Stimulated activated naive B cell treated with anti-CD40 and anti-IgM and Interleukin-4, amounts not matched to agents 10 μg/mL and 1 μg/mL and 100 μg/mL, for 72 hours (primary cell): ENCODE data around the gene AP2A2.

ENCODE experiments used
- ATAC-seq, 2 donors: fragments of 150-1000 bp; cut with Tn5 transposase; replicated peaks; 2 replicates each; pipeline ENCODE4 v1.10.0; 2021; ENCODE audit warnings: moderate library complexity in 1 of 2
- DNase-seq: peaks from one replicate; pipeline ENCODE4 v3.0.0; 2021
- H3K27ac Mint-ChIP-seq: one replicate; pipeline ENCODE4 v1.8.0; 2022; ENCODE audit warnings: mild to moderate bottlenecking, mixed read lengths
- H3K27me3 Mint-ChIP-seq, 2 donors: one replicate each; pipeline ENCODE4 v1.8.0; 2022; ENCODE audit warnings: mixed read lengths in 2 of 2
- H3K36me3 Mint-ChIP-seq, 2 donors: one replicate each; pipeline ENCODE4 v1.8.0; 2022; ENCODE audit warnings: mixed read lengths in 2 of 2, mild to moderate bottlenecking in 1 of 2
- H3K4me1 Mint-ChIP-seq, 2 donors: one replicate each; pipeline ENCODE4 v1.8.0; 2022; ENCODE audit warnings: mixed read lengths in 2 of 2, mild to moderate bottlenecking in 1 of 2
- H3K4me3 Mint-ChIP-seq, 2 donors: one replicate each; pipeline ENCODE4 v1.8.0; 2022; ENCODE audit warnings: mild to moderate bottlenecking in 2 of 2, mixed read lengths in 2 of 2, moderate library complexity in 1 of 2
- H3K9me3 Mint-ChIP-seq, 2 donors: one replicate each; pipeline ENCODE4 v1.8.0; 2022; ENCODE audit warnings: mixed read lengths in 2 of 2, mild to moderate bottlenecking in 1 of 2

The AP2A2 gene

GRCh38 chr11:925496-926301, at the start of gene AP2A2:
TSS of gene AP2A2 (plus strand) at chr11:925870. CDS start at chr11:926022, 152 bp downstream.
- H3K4me1 Mint-ChIP-seq, result peaks cover 17 to 31% of the 10 kb centered on the region in 2 donors
- H3K36me3 Mint-ChIP-seq, result peaks cover 2 to 4% of the 10 kb centered on the region in 2 donors
- no peaks in the 10 kb centered on the region for H3K9me3 Mint-ChIP-seq
- H3K4me3 Mint-ChIP-seq, result peak within 1 kb of the TSS; percentile 84
- ATAC-seq, result peak; percentile 87 to 94
- peak; percentile 87 for DNase-seq
- peak within 1 kb of the TSS; percentile 90 for H3K27ac Mint-ChIP-seq
- H3K27me3 Mint-ChIP-seq, result no peaks in the 10 kb centered on the region

GRCh38 chr11:876545-876944, 49.1 kb upstream of the AP2A2 start:
- Mint-ChIP-seq H3K9me3 (peaks cover 0 to 1% of the 10 kb centered on the region in 2 donors), H3K27ac (no peak overlapping the region), H3K4me1 (no peaks in the 10 kb centered on the region), H3K36me3 (peaks cover 51 to 57% of the 10 kb centered on the region in 2 donors), H3K27me3 (no peaks in the 10 kb centered on the region), H3K4me3 (no peak overlapping the region)
- no peak for DNase-seq
- ATAC-seq, result no peak

GRCh38 chr11:877565-877964, 48.1 kb upstream of the AP2A2 start:
- Mint-ChIP-seq H3K4me3 (no peak overlapping the region), H3K36me3 (peaks cover 55 to 62% of the 10 kb centered on the region in 2 donors), H3K27me3 (no peaks in the 10 kb centered on the region), H3K27ac (no peak overlapping the region), H3K4me1 (peaks cover 0 to under 1% of the 10 kb centered on the region in 2 donors), H3K9me3 (peaks cover 0 to 1% of the 10 kb centered on the region in 2 donors)
- peak; percentile 34 to 54 for ATAC-seq
- no peak for DNase-seq

GRCh38 chr11:880447-880846, 45.2 kb upstream of the AP2A2 start:
- DNase-seq, result no peak
- no peak overlapping the region for H3K27ac Mint-ChIP-seq
- H3K27me3 Mint-ChIP-seq, result no peaks in the 10 kb centered on the region
- no peak for ATAC-seq
- peaks cover 0 to 4% of the 10 kb centered on the region in 2 donors for H3K4me1 Mint-ChIP-seq
- no peak overlapping the region for H3K4me3 Mint-ChIP-seq
- peaks cover 43 to 54% of the 10 kb centered on the region in 2 donors for H3K36me3 Mint-ChIP-seq
- H3K9me3 Mint-ChIP-seq, result peaks cover 0 to 1% of the 10 kb centered on the region in 2 donors

- H3K4me3 Mint-ChIP-seq, result no peak overlapping the region
- ATAC-seq, result no peak
- peaks cover 0 to 1% of the 10 kb centered on the region in 2 donors for H3K9me3 Mint-ChIP-seq
- peaks cover 46 to 56% of the 10 kb centered on the region in 2 donors for H3K36me3 Mint-ChIP-seq
- no peak overlapping the region for H3K27ac Mint-ChIP-seq
- no peaks in the 10 kb centered on the region for H3K27me3 Mint-ChIP-seq
- no peak for DNase-seq
- H3K4me1 Mint-ChIP-seq, result peaks cover 0 to 5% of the 10 kb centered on the region in 2 donors
These were observed 43.1 kb upstream of the AP2A2 start for GRCh38 chr11:882596-882995.

GRCh38 chr11:883527-883926, 42.1 kb upstream of the AP2A2 start:
- peaks cover 44 to 56% of the 10 kb centered on the region in 2 donors for H3K36me3 Mint-ChIP-seq
- no peak for ATAC-seq
- no peak overlapping the region for H3K27ac Mint-ChIP-seq
- H3K9me3 Mint-ChIP-seq, result no peaks in the 10 kb centered on the region
- no peak for DNase-seq
- peaks cover 0 to 5% of the 10 kb centered on the region in 2 donors for H3K4me1 Mint-ChIP-seq
- H3K4me3 Mint-ChIP-seq, result no peak overlapping the region
- no peaks in the 10 kb centered on the region for H3K27me3 Mint-ChIP-seq

- DNase-seq (no peak), ATAC-seq (no peak)
- H3K27ac Mint-ChIP-seq, result no peak overlapping the region
- H3K9me3 Mint-ChIP-seq, result no peaks in the 10 kb centered on the region
- H3K4me3 Mint-ChIP-seq, result no peak overlapping the region
- no peaks in the 10 kb centered on the region for H3K27me3 Mint-ChIP-seq
- peaks cover 0 to 7% of the 10 kb centered on the region in 2 donors for H3K4me1 Mint-ChIP-seq
- H3K36me3 Mint-ChIP-seq, result peaks cover 40 to 53% of the 10 kb centered on the region in 2 donors
These were observed 41.0 kb upstream of the AP2A2 start for GRCh38 chr11:884578-885070.

GRCh38 chr11:886568-886967, 39.1 kb upstream of the AP2A2 start:
- no peaks in the 10 kb centered on the region for H3K27me3 Mint-ChIP-seq
- H3K4me1 Mint-ChIP-seq, result peaks cover 4 to 7% of the 10 kb centered on the region in 2 donors
- peaks cover 42 to 48% of the 10 kb centered on the region in 2 donors for H3K36me3 Mint-ChIP-seq

GRCh38 chr11:887589-887988, 38.1 kb upstream of the AP2A2 start:
- Mint-ChIP-seq H3K27me3 (no peaks in the 10 kb centered on the region), H3K9me3 (no peaks in the 10 kb centered on the region), H3K4me3 (no peak overlapping the region), H3K27ac (peak overlapping the region; percentile 15), H3K4me1 (peaks cover 4 to 6% of the 10 kb centered on the region in 2 donors), H3K36me3 (peaks cover 33 to 40% of the 10 kb centered on the region in 2 donors)
- ATAC-seq (no peak), DNase-seq (no peak)

More at GRCh38 chr11:886568-886967, 39.1 kb upstream of the AP2A2 start:
- DNase-seq, result no peak
- ATAC-seq, result no peak
- no peak overlapping the region for H3K4me3 Mint-ChIP-seq
- no peak overlapping the region for H3K27ac Mint-ChIP-seq
- no peaks in the 10 kb centered on the region for H3K9me3 Mint-ChIP-seq

GRCh38 chr11:888310-889212, 37.1 kb upstream of the AP2A2 start:
- peaks cover 4 to 6% of the 10 kb centered on the region in 2 donors for H3K4me1 Mint-ChIP-seq
- H3K27ac Mint-ChIP-seq, result no peak overlapping the region

GRCh38 chr11:889257-889656, 36.4 kb upstream of the AP2A2 start:
- Mint-ChIP-seq H3K4me3 (no peak overlapping the region), H3K9me3 (no peaks in the 10 kb centered on the region), H3K36me3 (peaks cover 33% of the 10 kb centered on the region in 2 donors), H3K4me1 (peaks cover 4 to 6% of the 10 kb centered on the region in 2 donors), H3K27me3 (no peaks in the 10 kb centered on the region), H3K27ac (no peak overlapping the region)
- ATAC-seq (no peak), DNase-seq (no peak)

More at GRCh38 chr11:888310-889212, 37.1 kb upstream of the AP2A2 start:
- DNase-seq (no peak), ATAC-seq (no peak)
- H3K4me3 Mint-ChIP-seq, result no peak overlapping the region
- no peaks in the 10 kb centered on the region for H3K9me3 Mint-ChIP-seq
- H3K36me3 Mint-ChIP-seq, result peaks cover 32 to 33% of the 10 kb centered on the region in 2 donors
- H3K27me3 Mint-ChIP-seq, result no peaks in the 10 kb centered on the region

- no peaks in the 10 kb centered on the region for H3K9me3 Mint-ChIP-seq
- no peak overlapping the region for H3K4me3 Mint-ChIP-seq
- no peak for ATAC-seq
- peaks cover 31 to 35% of the 10 kb centered on the region in 2 donors for H3K36me3 Mint-ChIP-seq
- no peaks in the 10 kb centered on the region for H3K27me3 Mint-ChIP-seq
- H3K27ac Mint-ChIP-seq, result no peak overlapping the region
- H3K4me1 Mint-ChIP-seq, result peaks cover 4 to 6% of the 10 kb centered on the region in 2 donors
- no peak for DNase-seq
These were observed 35.8 kb upstream of the AP2A2 start for GRCh38 chr11:889687-890475.

GRCh38 chr11:890794-891540, 34.7 kb upstream of the AP2A2 start:
- Mint-ChIP-seq H3K4me3 (no peak overlapping the region), H3K27me3 (no peaks in the 10 kb centered on the region), H3K36me3 (peaks cover 29 to 30% of the 10 kb centered on the region in 2 donors), H3K9me3 (no peaks in the 10 kb centered on the region), H3K27ac (no peak overlapping the region), H3K4me1 (peaks cover 3 to 4% of the 10 kb centered on the region in 2 donors)
- ATAC-seq, result no peak
- DNase-seq, result no peak
